GM20000 (cell line): ENCODE data around the gene PRKG1.

Experiments
- DNase-seq: peaks from one replicate; pipeline ENCODE4 v3.0.0; 2012; ENCODE audit warnings: low spot score
- TF ChIP-seq, protein P1 (sequence below): IDR thresholded peaks from 2 replicates; pipeline ENCODE4 v1.5.1; 2012; ENCODE audit warnings: mild to moderate bottlenecking, control low read depth; ENCODE audit errors: extremely low read depth, missing control alignments

The PRKG1 gene

DNA sequence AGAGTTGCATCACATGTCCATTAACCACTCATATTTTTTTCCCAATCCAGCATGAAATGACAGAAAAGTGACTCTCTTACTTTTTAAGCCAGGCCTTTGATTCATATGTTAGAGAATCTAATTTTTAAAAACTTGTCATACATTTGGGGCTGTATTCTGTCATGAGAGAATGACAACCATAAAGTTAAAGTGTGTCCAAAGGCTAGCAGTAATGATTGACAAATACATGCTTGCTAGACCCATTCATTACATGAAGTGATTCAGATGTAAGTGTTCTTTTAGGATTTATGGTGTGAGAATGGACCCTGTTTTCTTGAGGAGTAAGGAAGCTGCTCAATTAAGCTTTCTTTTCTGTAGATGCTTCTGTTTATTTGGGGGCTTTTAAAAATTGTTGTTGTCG lies 549.7 kb downstream of the PRKG1 start:
- DNase-seq, result no peak
- TF ChIP-seq, protein P1, sequence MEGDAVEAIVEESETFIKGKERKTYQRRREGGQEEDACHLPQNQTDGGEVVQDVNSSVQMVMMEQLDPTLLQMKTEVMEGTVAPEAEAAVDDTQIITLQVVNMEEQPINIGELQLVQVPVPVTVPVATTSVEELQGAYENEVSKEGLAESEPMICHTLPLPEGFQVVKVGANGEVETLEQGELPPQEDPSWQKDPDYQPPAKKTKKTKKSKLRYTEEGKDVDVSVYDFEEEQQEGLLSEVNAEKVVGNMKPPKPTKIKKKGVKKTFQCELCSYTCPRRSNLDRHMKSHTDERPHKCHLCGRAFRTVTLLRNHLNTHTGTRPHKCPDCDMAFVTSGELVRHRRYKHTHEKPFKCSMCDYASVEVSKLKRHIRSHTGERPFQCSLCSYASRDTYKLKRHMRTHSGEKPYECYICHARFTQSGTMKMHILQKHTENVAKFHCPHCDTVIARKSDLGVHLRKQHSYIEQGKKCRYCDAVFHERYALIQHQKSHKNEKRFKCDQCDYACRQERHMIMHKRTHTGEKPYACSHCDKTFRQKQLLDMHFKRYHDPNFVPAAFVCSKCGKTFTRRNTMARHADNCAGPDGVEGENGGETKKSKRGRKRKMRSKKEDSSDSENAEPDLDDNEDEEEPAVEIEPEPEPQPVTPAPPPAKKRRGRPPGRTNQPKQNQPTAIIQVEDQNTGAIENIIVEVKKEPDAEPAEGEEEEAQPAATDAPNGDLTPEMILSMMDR, result no peak

- TF ChIP-seq, protein P1, result no peak
- DNase-seq, result no peak
Measured at GRCh38 chr10:51629934-51630639, 555.8 kb downstream of the PRKG1 start.

DNA sequence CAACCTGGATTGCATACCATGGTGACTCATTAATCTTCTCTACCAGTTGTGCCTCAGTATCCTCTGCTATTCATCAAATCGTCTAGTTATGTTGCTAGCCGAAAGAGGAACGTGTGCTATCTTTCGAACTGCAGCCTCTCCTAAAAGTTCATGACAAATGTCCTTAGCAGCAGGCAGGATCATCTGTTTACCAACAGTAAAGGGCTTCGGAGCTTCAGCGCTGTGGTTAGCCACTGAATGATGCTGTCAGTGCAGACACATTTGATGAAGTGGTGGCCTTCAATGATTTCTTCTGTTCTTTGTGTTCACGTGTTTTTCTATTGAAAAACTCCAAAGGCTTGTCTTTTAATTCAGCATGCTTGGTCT lies 556.3 kb downstream of the PRKG1 start:
- TF ChIP-seq, protein P1, result no peak

DNA sequence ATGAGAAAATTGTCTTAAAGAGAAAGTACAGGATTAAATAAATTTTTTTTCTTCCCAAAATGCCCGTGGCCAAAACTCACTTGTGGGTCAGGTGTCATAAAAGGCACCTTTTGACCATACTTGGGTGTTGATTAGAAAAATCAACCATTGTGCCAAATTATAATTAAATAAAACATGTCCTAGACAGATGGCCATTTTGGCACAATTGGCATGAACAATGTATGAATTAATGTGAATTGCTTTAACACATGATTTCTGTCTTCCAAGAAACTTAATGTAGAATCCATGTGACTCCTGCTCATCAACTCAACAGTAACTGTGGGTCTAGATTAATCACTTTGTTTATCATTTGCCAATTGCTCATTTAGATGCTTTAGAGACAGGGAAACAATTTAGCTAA lies 561.1 kb downstream of the PRKG1 start:
- TF ChIP-seq, protein P1, result no peak
- DNase-seq, result no peak

More for the DNA sequence above, 556.3 kb downstream of the PRKG1 start:
- DNase-seq, result no peak

GRCh38 chr10:51638211-51638610 lies 563.9 kb downstream of the PRKG1 start:
- TF ChIP-seq, protein P1, result no peak
- DNase-seq, result no peak

DNA sequence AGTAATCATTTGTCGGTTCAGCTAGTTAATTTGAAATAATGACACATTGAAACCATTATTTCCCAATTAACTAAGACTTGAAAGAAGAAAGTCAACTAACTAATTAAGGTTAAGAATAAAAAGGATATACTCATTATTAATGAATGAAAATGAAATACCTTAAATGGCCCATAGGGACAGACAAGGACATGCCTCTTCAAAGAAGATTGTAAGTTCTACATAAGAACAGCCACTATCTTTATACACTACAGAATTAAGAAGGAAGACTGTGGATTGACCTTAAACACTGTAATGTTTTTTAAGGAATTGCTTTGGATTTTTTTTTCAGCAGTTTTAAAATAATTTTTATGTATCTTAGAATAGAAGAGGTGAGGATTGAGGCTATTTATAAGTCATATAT lies 564.5 kb downstream of the PRKG1 start:
- DNase-seq, result no peak
- TF ChIP-seq, protein P1, result no peak

GRCh38 chr10:51640120-51640819 lies 566.0 kb downstream of the PRKG1 start:
- DNase-seq, result no peak
- TF ChIP-seq, protein P1, result no peak
